ENCODE measurements around the gene SRGAP2B.
"Not testable (repeated sequence)": the region's sequence is repeated elsewhere in the genome, so short reads cannot be mapped to it uniquely, and the experiment has no call there.

SRGAP2B gene

DNA sequence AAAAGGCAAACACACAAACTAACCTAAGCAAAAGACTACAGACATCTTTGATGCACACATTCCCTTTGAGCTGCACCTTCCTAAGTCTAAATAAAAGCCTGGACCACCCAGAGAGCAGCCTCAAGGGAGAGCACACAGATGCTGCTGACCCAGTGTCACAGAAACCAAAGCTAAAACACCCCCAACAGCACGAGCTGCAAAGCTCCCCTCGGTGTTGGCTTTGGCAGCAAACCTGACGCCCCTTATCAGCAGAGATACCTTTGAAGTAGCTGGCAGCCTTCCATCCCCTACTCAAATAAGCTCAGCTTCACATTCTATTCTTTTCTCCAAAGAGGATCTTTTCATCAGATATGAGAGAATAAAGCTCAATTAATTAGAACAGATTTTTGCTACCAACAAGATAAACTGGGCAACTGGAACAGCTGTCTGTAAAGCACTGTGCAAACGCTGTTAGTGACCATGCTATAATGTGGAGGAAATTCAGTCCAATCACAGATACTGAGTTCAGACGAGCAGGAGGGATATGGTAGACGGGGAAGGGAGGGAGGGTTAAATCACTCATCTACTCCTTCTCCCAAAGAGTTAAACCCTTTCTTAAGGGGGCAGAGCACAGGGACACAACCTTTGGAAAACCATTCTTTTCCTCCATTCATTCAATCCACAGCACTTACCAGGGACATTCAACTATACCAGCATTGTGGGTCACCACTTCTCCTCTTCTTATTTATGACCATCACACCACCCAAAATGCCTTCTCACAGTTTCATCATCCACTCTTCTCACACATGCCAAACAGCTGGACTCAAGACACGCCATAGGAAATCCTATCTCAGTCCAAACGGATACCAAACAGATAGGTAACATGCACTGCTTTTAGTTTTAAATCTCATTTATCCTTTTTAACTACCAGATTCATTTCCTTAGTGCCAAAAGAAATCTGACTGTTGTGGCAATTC, 148.3 kb downstream of the SRGAP2B start:
- not testable (repeated sequence) for H3K9me3 ChIP-seq; H3K27ac ChIP-seq; H3K36me3 ChIP-seq; H3K27me3 ChIP-seq; H3K4me3 ChIP-seq (ENCODE audit: low read depth in 1 of 2, low read length in 1 of 2); H3K4me1 ChIP-seq (ENCODE audit: control insufficient read depth in 1 of 2, insufficient read depth in 1 of 2, low read depth in 1 of 2, low read length in 1 of 2)

GRCh38 chr1:144941710-144942109, 153.4 kb downstream of the SRGAP2B start:
- not testable (repeated sequence) for H3K4me1 ChIP-seq (ENCODE audit: control insufficient read depth in 1 of 2, insufficient read depth in 1 of 2, low read depth in 1 of 2, low read length in 1 of 2); H3K27ac ChIP-seq

GRCh38 chr1:144940054-144940453, 155.1 kb downstream of the SRGAP2B start:
- not testable (repeated sequence) for H3K4me1 ChIP-seq (ENCODE audit: control insufficient read depth in 1 of 2, insufficient read depth in 1 of 2, low read depth in 1 of 2, low read length in 1 of 2); H3K9me3 ChIP-seq; H3K36me3 ChIP-seq; H3K4me3 ChIP-seq (ENCODE audit: low read depth in 1 of 2, low read length in 1 of 2); H3K27ac ChIP-seq; H3K27me3 ChIP-seq

More at GRCh38 chr1:144941710-144942109, 153.4 kb downstream of the SRGAP2B start:
- not testable (repeated sequence) for H3K4me3 ChIP-seq (ENCODE audit: low read depth in 1 of 2, low read length in 1 of 2); H3K9me3 ChIP-seq; H3K36me3 ChIP-seq; H3K27me3 ChIP-seq

- H3K4me3 ChIP-seq (ENCODE audit: low read depth in 1 of 2, low read length in 1 of 2); H3K27ac ChIP-seq; H3K9me3 ChIP-seq; H3K27me3 ChIP-seq; H3K4me1 ChIP-seq (ENCODE audit: control insufficient read depth in 1 of 2, insufficient read depth in 1 of 2, low read depth in 1 of 2, low read length in 1 of 2); H3K36me3 ChIP-seq: not testable (repeated sequence)
Measured at GRCh38 chr1:144938627-144939026, 156.5 kb downstream of the SRGAP2B start.

DNA sequence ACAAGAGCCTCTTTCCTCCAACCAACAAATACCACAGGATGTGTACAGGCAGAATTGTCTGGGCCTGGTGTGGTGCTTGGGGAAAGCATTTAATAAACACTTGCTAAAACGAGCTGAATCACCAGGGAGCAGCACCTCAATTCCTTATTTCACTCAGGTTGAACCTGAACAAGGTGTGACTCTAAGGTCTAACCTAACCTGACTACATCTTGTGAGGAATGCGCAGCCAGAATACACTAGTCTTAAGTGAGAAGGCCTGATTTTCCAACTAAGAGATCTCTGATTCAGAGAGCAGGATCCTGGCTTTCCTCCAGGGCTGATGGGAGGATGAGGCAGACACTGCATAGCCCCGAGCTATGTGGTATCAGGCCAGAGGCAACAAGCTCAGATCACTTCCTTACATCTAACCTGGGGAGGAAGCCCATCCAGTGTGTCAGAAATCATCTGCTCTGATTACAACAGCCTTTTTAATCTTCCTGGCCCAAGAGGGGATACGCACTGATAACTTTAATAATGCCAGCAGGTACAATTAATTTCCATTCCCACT, 158.9 kb downstream of the SRGAP2B start:
- not testable (repeated sequence) for H3K27ac ChIP-seq; H3K4me3 ChIP-seq (ENCODE audit: low read depth in 1 of 2, low read length in 1 of 2); H3K36me3 ChIP-seq; H3K4me1 ChIP-seq (ENCODE audit: control insufficient read depth in 1 of 2, insufficient read depth in 1 of 2, low read depth in 1 of 2, low read length in 1 of 2); H3K9me3 ChIP-seq; H3K27me3 ChIP-seq

GRCh38 chr1:144935310-144935709, 159.8 kb downstream of the SRGAP2B start:
- H3K9me3 ChIP-seq; H3K27me3 ChIP-seq; H3K4me1 ChIP-seq (ENCODE audit: control insufficient read depth in 1 of 2, insufficient read depth in 1 of 2, low read depth in 1 of 2, low read length in 1 of 2); H3K36me3 ChIP-seq; H3K27ac ChIP-seq; H3K4me3 ChIP-seq (ENCODE audit: low read depth in 1 of 2, low read length in 1 of 2): not testable (repeated sequence)

GRCh38 chr1:144933014-144933413, 162.1 kb downstream of the SRGAP2B start:
- not testable (repeated sequence) for H3K4me3 ChIP-seq (ENCODE audit: low read depth in 1 of 2, low read length in 1 of 2); H3K27ac ChIP-seq; H3K36me3 ChIP-seq; H3K4me1 ChIP-seq (ENCODE audit: control insufficient read depth in 1 of 2, insufficient read depth in 1 of 2, low read depth in 1 of 2, low read length in 1 of 2); H3K9me3 ChIP-seq; H3K27me3 ChIP-seq

DNA sequence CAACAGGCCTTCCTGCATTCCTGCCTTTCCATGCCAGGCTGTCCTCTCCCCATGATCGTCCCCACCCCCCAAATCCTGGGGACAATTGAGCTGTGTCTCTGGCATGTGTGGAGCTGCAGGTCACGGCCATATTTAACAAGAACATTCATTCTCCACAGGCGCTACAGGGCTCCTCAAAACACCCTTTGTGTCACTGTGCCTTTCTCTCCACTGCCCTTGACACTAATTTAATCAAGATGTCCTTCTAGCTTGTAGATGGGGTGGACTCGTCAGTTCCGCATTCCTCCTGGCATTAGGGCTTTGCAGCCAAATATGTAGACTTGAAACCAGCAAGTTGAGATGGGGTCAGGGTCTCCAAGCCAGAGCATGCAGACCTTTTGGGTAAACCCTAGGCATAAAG, 163.0 kb downstream of the SRGAP2B start:
- H3K27me3 ChIP-seq; H3K36me3 ChIP-seq; H3K4me1 ChIP-seq (ENCODE audit: control insufficient read depth in 1 of 2, insufficient read depth in 1 of 2, low read depth in 1 of 2, low read length in 1 of 2); H3K9me3 ChIP-seq; H3K4me3 ChIP-seq (ENCODE audit: low read depth in 1 of 2, low read length in 1 of 2); H3K27ac ChIP-seq: not testable (repeated sequence)

DNA sequence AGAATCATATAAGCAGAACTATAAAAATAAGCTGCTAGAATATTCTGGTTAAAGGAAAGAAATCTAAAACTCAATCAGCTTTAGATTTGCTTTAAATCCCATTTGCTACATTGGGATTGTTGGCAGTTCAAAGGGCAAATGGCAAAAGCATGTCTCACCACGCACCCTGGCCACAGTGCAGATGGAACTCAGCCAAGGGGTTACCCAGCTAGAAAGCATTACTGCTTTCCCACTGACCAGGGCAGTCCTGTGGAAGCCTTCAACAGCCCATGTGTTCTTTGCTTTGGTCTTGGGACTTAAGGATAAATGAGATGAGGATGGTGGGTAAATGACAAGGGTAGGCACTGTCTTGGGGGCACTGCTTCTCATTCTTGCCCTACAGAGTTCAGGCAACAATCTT, 163.6 kb downstream of the SRGAP2B start:
- H3K4me1 ChIP-seq (ENCODE audit: control insufficient read depth in 1 of 2, insufficient read depth in 1 of 2, low read depth in 1 of 2, low read length in 1 of 2); H3K9me3 ChIP-seq; H3K27me3 ChIP-seq; H3K27ac ChIP-seq; H3K4me3 ChIP-seq (ENCODE audit: low read depth in 1 of 2, low read length in 1 of 2); H3K36me3 ChIP-seq: not testable (repeated sequence)

GRCh38 chr1:144930085-144930777, 164.9 kb downstream of the SRGAP2B start:
- H3K27me3 ChIP-seq; H3K27ac ChIP-seq; H3K9me3 ChIP-seq; H3K4me3 ChIP-seq (ENCODE audit: low read depth in 1 of 2, low read length in 1 of 2); H3K4me1 ChIP-seq (ENCODE audit: control insufficient read depth in 1 of 2, insufficient read depth in 1 of 2, low read depth in 1 of 2, low read length in 1 of 2); H3K36me3 ChIP-seq: not testable (repeated sequence)

- not testable (repeated sequence) for H3K4me1 ChIP-seq (ENCODE audit: control insufficient read depth in 1 of 2, insufficient read depth in 1 of 2, low read depth in 1 of 2, low read length in 1 of 2); H3K9me3 ChIP-seq; H3K27ac ChIP-seq; H3K27me3 ChIP-seq; H3K36me3 ChIP-seq; H3K4me3 ChIP-seq (ENCODE audit: low read depth in 1 of 2, low read length in 1 of 2)
Measured at GRCh38 chr1:144927292-144927691, 167.8 kb downstream of the SRGAP2B start.

DNA sequence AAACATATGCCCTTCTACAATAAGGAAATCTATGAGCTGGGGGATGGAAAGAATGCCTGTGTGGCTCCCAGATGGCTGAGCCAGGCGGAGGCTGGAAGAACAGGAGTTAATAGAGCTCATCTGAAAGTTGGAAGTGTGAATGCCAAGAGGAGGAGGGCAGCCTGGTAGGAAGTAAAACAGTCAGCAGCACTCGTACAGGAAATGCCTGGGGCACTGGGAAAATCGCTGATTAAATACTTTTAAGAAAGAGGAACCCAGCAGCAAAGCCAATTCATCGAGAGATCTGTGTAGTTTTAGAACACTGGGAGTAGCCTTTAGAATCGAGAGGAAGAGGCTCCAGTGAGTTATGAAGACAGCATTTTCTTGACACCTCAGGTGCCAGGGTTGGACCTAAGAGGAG, 171.5 kb downstream of the SRGAP2B start:
- H3K4me1 ChIP-seq (ENCODE audit: control insufficient read depth in 1 of 2, insufficient read depth in 1 of 2, low read depth in 1 of 2, low read length in 1 of 2); H3K27me3 ChIP-seq; H3K27ac ChIP-seq; H3K4me3 ChIP-seq (ENCODE audit: low read depth in 1 of 2, low read length in 1 of 2); H3K9me3 ChIP-seq; H3K36me3 ChIP-seq: not testable (repeated sequence)

DNA sequence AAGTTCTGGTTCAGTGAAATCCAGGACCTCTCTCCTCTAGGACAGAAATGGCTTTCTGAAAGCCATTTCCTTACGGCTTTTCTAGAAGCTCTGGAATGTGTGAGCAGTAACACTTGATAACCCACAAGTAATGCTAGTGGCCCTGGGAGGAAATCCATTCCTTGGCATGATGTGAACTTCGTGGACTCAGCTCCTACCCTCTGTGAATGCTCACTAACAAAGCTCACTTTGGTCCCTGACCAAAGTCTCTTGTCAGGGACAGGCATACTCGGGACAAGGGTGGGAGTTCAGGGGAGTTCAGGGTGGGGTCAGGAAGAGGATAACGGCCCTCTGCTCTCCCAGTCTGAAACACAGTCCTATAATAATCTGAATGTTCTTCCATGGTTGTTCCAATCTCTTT, 172.3 kb downstream of the SRGAP2B start:
- not testable (repeated sequence) for H3K27ac ChIP-seq; H3K4me3 ChIP-seq (ENCODE audit: low read depth in 1 of 2, low read length in 1 of 2); H3K36me3 ChIP-seq; H3K9me3 ChIP-seq; H3K4me1 ChIP-seq (ENCODE audit: control insufficient read depth in 1 of 2, insufficient read depth in 1 of 2, low read depth in 1 of 2, low read length in 1 of 2); H3K27me3 ChIP-seq

DNA sequence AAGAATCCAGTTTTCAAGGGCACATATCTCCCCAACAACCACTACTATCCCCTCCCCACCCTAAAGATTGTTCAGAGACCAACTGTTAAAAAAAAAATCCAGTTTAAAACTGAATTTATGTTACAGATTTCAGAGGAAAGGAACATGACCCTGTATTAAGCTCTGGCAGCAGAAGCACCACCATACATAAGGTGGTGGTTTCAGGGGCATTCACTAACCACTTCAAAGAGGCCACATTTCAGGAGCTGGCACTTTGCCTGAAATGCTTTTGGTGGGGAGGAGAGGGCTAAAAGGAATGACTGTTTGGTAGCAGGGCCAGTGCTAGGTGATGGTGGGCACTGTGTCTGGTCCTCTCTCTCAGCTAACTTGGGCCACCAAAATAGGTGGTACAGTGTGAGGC, 176.0 kb downstream of the SRGAP2B start:
- not testable (repeated sequence) for H3K36me3 ChIP-seq; H3K9me3 ChIP-seq; H3K4me3 ChIP-seq (ENCODE audit: low read depth in 1 of 2, low read length in 1 of 2); H3K4me1 ChIP-seq (ENCODE audit: control insufficient read depth in 1 of 2, insufficient read depth in 1 of 2, low read depth in 1 of 2, low read length in 1 of 2); H3K27ac ChIP-seq; H3K27me3 ChIP-seq
